HG03342 (cell line): ENCODE results near the gene REEP1.

Source experiments
- ATAC-seq: cut with Tn5 transposase; IDR thresholded peaks from one replicate; pipeline ENCODE4 v1.9.1; 2021; ENCODE audit warnings: mild to moderate bottlenecking, moderate library complexity; ENCODE audit not compliant: unreplicated experiment

Gene REEP1, protein sequence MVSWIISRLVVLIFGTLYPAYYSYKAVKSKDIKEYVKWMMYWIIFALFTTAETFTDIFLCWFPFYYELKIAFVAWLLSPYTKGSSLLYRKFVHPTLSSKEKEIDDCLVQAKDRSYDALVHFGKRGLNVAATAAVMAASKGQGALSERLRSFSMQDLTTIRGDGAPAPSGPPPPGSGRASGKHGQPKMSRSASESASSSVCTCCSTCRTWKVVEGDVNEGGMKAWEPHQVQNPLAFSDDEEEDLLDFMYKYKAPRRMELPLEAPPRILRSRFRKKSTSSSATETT

DNA sequence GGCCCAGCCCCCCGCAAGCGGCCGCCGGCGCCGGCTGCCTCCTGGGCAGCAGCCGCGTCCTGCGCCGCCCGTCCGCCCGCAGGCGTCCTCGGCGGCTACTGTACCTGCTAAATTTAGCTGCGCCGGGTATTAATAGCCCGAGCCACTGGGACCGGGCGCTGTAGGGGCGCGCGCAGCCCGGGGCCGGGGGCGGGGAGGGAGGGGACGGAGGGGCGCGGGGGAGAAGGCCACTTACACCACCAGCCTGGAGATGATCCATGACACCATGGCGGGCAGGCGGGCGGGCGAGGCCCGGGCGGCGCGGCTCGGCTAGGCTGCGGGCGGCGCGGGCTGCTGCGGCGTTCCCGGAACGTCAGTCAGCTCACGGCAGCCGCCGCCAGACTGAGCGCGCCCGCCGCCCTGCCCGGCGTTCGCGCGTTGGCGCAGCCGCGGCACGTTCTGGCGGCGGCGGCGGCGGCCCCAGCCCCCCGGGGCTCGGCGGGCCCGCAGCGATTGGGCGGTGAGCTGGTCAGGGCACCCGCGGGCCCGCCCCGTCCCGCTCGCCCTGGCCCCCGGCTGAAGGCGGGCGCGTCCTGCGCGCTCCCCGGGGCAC is at the start of gene REEP1:
TSS of gene REEP1 (minus strand) at position 383 of the 592 bp plus-strand sequence. CDS start at position 267, 116 bp downstream.
- ATAC-seq = no peak

- no peak for ATAC-seq
These were observed 46.4 kb upstream of the REEP1 start for GRCh38 chr2:86383844-86384243.

DNA sequence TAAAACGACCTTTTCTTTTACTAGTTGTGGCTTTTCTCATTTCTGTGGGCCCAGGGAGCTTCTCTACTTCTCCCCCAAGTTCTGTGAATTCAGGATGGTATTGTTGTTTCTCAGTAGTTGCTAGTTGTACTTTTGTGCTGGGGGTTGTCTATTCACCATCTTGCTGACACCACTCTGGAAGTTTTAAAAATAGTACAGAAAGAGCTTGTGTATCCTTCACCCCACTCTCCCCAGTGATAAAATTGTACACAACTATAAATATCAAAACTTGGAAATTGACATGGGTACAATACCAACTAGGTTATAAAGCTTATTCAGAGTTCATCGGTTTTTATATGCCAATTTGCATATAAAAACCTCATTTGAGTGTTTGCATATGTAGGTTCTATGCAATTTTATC is 45.3 kb upstream of the REEP1 start:
- ATAC-seq = no peak

DNA sequence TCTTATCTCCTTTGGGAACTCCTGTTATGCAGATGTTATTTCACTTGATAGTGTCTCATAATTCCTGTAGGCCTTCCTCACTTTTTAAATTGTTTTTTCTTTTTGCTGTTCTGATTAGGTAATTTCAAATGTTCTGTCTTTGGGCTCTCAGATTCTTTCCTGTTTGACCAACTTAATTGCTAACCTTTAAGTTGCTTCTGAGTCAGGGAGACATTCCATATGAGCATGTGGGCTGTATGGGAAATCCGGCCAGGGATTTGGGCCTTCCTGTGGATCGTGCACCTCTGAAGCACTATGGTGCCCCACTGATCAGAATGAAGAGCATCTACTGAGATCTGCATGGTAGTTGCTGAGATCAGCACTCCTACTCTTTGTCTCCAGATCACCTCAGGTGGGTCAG is 44.7 kb upstream of the REEP1 start:
- ATAC-seq = no peak

DNA sequence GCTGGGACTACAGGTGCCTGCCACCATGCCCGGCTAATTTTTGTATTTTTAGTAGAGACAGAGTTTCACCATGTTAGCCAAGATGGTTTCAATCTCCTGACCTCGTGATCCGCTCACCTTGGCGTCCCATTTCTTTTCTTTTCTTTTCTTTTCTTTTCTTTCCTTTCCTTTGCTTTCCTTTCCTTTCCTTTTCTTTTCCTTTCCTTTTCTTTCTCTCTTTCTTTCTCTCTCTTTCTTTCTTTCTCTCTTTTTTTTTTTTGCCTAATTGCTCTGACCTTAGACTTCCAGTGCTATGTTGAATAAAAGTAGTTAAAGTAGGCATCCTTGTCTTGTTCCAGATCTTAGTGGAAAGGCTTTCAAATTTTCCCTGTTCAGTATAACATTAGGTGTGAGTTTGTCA is 41.0 kb upstream of the REEP1 start:
- ATAC-seq = no peak

- no peak for ATAC-seq
These were observed 38.2 kb upstream of the REEP1 start for GRCh38 chr2:86375623-86376022.

DNA sequence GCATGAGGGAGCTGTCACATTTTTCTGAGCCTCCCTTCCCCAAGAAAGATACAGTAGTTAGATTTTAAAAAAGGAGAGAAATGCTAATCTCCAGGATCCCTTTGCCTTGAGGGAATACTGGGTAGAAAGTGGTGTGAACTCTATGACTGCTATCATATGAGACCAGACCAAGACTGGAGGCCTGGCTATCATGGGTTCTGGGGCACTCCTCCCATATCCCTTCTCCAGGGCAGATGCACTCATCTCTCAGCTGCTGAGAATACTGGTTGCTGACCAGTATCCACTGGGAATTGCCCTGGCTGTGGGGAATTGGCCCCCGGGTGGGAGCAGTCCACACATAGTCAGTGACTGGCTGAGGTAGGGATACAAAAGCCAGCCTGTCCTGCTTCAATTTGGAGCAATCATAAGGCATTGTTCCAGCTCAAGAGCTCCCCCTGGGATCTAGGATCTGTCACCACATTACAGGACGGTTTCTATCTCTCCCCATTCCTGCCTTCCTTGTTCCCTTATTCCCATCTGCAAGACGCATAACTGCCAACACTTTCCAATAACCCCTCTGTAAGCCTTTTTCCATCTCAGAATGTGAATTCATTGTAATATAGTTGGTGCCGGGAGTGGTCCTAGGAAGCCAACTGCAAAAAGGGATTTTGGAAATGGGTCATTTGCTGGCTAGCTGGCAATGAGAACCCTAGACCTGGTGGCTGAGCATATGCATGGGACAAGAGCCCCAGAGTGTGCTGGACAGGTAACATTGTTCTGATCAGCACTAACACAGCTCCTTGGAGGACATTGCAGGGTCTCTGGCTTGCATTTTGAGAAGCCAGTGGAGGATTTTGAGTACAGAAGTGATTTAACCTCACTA is 35.4 kb upstream of the REEP1 start:
- ATAC-seq = no peak

DNA sequence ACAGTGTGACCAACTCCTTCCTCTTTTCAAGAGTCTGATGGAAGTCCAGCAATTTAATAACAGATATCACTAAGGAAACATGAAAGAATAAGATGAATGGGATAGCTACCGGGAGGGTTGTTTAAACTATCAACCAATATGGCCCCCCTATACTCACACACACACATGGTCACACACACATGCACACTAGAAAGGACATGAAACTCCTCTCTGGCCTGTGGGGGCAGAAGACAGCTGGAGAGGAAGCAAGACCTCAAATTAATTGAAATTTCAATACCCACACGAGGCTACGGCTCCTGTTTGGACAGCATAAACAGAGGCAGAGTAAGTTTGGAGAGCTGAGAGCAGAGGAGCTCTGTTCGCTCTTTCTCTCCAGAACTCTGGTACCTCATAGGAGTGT is 34.7 kb upstream of the REEP1 start:
- ATAC-seq = no peak

DNA sequence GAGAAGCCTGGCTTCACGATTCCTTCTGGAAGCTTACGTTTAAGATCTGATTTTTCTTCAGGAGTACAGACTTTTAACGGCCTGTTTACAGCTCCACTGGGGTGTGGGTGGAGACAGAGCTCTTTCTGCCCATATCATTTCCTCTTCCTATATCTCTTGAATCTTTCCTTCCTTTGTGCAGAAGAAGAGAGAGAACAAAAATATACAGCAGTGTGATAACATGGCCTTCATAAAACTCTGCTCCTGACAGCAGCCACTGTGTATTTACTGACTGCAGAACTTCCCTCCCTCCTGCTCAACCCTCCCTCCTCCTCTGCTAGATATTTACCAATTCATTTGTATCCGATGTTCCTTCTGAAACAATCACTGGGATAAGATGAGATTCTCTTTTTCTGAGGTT is 34.1 kb upstream of the REEP1 start:
- ATAC-seq = no peak

GRCh38 chr2:86370579-86370978 is 33.2 kb upstream of the REEP1 start:
- no peak for ATAC-seq

DNA sequence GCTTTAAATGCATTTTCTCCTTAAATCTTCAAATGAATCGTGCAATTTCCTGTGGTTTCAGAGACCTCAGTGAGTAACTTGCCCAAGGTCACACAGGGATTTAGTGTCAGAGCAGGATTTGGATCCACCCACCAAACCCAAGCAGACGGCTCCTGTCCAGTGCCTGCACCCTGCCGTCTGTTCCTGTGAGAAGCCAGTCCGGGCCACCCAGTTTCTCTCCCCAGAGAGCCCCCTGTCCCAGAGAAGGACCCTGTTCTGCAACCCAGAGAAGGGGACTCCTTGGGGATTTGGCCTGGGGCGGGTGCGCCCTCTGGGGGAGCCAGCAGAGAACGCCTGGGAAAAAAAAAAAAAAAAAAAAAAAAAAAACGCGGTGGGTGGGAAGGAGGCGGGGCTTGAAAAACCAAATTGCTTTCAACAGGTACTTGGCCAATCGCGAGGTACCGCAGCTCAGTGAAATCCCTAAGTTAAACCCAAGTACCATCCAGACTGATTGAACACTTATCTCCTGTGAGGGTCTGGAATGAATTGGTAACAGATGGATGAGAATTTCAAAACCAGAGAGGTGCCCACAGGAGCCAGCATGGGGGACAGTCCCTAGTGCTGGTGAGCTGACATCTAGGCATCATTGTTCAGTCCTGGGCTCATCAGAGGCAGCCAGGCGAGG is 30.9 kb upstream of the REEP1 start:
- no peak for ATAC-seq

- no peak for ATAC-seq
These were observed 30.0 kb upstream of the REEP1 start for GRCh38 chr2:86367499-86367777.

DNA sequence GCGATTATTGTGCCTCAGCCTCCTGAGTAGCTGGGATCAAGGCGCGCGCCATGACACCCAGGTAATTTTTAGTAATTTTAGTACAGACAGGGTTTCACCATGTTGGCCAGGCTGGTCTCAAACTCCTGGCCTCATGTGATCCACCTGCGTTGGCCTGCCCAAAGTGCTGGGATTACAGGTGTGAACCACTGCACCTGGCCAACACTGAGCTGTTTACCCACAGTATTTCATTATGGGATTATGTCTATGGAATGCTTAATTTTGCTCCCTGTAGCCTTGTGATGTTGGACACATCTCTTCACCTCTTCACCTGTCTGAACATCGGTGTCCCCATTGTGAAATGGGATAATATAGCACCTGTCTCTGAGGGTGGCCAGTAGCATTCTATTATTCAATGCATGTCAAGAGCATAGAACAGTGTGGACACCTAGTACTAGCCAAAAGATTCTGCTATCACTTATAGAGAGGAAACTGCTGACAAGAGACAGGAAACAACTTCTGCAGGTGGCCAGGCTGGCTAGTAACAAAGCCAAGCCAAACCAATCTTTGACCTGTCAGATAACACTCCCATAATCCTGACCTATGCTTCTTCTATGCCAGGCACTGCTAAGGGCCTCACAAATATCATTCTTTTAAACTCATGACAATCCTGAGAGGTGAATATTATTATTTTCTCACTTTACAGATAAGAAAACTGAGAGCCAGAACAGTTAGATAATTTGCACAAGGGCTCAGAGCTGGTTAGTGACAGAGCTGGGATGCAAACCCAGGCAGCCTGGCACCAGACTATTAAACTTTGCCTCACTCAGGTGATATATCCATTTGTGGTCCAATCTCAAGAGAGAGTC is 29.4 kb upstream of the REEP1 start:
- ATAC-seq = no peak

DNA sequence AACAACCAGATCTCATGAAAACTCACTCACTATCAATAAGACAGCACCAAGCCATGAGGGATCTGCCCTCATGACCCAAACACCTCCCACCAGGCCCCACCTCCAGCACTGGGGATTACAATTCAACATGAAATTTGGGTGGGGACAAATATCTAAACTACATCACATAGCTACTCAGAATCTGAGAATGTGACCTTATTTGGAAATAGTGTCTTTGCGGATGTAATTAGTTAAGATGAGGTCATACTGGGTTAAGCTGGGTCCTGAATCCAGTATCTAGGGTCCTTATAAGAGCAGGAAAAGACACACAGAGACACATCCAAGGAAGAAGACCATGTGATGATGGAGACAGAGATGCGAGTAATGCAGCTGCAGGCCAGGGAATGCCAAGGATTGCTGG is 27.5 kb upstream of the REEP1 start:
- no peak for ATAC-seq

DNA sequence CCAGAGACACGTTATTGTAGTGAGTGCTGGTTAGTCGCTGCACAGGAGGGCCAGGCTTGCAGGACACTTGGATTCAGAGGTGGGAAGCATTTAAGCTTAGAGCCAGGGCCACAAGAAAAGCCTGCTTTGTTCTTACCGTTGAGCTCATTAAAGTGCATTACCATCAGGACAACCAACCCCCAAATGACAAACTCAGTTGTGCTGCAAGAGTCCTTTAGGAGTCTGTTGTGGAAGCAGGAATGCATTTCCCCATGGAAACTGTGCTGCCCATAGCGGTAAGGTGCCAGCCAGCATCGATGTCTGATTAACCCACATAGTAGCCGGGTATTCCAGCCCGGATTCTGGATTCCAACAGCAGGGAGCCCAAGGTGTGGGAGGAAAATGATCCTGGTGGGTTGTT is 23.4 kb upstream of the REEP1 start:
- ATAC-seq = no peak

GRCh38 chr2:86358957-86359356 is 21.5 kb upstream of the REEP1 start:
- peak; percentile 91 for ATAC-seq

DNA sequence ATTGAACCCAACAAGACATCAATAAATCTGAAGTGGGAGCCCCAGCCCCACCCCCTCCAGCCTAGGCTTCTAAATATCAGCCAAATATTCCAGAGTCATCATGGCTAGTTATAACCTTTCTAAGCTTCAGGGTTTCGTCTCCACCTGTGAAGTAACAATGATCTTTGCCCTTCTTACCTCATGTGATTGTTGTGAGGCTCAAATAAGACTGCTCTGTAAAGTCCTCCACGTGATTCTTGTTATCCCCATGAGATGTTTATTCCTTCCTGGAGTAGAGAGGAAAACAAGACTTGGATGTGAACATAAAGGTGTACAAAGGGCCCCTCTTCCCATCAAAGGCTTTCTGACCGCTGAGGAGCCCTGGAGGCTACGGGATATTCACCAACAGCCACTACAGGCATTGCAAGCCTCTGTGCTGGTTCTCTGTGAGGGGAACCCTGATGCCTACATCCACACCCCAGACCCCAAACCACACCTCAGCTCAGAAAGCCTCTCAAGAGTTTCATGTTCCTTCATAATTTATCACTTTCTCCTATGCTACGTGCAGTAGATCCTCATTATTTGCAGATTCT is 20.1 kb upstream of the REEP1 start:
- ATAC-seq = no peak

DNA sequence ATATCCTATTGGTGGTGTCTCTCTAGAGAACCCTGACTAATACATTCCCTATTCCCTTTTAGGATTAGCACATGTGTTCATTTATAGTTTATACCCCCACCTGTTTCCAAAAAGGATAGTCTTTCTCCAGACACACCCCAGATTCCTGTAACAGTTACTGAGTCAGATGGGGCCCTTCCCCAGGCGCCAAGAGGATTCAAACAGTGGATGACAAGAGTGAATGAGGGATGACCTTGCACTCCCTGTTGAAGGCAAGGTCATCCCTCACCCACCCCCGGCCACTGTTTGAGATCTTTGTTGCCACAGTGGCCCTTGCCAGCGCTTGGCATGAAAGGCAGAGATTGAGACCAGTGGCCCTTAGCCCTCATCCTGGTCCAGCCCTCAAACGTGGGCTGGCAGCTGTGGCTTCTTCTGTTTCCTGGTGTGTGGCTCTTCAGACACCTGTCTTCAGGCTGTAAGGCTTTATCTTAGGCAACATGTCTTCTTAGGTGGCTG is 15.3 kb upstream of the REEP1 start:
- no peak for ATAC-seq

DNA sequence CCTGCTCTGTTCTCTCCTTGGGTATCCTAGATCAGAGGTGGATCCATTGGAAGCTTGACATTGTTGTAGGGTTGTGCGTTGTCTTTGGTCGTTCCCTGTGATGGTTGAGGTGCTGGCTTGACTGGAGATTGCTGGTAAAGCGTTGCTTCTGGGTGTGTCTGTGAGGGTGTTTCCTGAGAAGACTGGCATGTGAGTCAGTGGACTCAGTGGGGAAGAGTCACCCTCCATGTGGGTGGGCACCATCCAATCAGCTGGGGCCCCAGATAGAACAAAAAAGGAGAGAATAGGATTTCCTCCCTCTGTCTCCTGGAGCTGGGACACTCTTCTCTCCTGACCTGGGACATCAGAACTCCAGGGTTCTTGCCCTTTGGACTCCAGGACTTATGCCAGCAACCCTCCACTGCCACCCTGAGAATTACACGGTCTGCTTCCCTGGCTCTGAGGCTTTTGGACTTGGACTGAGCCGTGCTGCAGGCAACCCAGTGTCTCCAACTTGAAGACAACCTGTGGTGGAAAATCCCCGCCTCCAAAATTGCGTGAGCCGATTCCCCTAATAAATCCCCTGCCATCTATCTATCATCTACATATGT is 14.8 kb upstream of the REEP1 start:
- no peak for ATAC-seq

DNA sequence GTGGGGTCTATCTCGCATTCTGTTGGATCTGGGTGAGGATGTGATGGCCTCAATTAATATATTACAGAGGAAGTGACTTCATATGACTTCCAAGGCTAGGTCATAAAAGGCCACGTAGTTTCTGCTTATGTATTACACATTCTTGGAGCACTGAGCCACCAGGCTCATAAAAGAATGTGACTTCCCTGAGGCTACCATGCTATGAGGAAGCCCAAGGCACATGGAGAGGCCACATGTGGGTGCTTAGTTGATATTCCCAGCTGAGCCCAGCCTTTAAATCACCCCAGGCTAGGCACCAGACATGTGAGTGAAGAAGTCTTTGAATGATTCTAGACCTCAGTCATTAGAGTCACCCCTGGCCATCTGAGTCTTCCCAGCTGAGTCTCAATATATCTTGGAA is 13.3 kb upstream of the REEP1 start:
- ATAC-seq = no peak
